GM12878 (cell line): ENCODE data around the gene MRPL27. TPM values are rescaled to one million over a fixed set of nuclear protein-coding genes. Genes with fewer than 3 reads are reported as not detected.

Experiments
- CREB1 ChIP-seq: IDR thresholded peaks from 2 replicates; pipeline ENCODE4 v1.6.1; 2012; ENCODE audit warnings: low read depth, mild to moderate bottlenecking, inconsistent platforms
- E4F1 ChIP-seq: fragments of 450-650 bp; IDR thresholded peaks from 2 replicates; pipeline ENCODE4 v1.6.1; 2018; ENCODE audit warnings: borderline replicate concordance, mild to moderate bottlenecking; ENCODE audit not compliant: partially characterized antibody
- ETV6 ChIP-seq, 2 experiments: fragments of 450-650 bp in 1 of 2; IDR thresholded peaks in 1 of 2; conservative IDR thresholded peaks in 1 of 2; 2 replicates each; pipeline ENCODE4 v1.6.1; 2014; ENCODE audit warnings: antibody characterized with exemption in 1 of 2, borderline replicate concordance in 1 of 2, low read depth in 1 of 2, mild to moderate bottlenecking in 1 of 2, moderate library complexity in 1 of 2
- FOXK2 ChIP-seq: fragments of 450-650 bp; IDR thresholded peaks from 2 replicates; pipeline ENCODE4 v1.6.1; 2017; ENCODE audit warnings: mild to moderate bottlenecking, moderate library complexity
- HDAC2 ChIP-seq: fragments of 200-600 bp; sonication (generic); IDR thresholded peaks from 2 replicates; pipeline ENCODE4 v1.6.1; 2017
- KAT2A ChIP-seq: conservative IDR thresholded peaks from 2 replicates; pipeline ENCODE4 v1.6.1; 2011; ENCODE audit warnings: low read depth, low read length; ENCODE audit not compliant: control insufficient read depth
- MAX ChIP-seq: IDR thresholded peaks from 2 replicates; pipeline ENCODE4 v1.6.1; 2012; ENCODE audit warnings: low read depth, low read length, improper control_type of control experiment
- MYC ChIP-seq: IDR thresholded peaks from 2 replicates; pipeline ENCODE4 v1.6.1; 2011; ENCODE audit warnings: mild to moderate bottlenecking, low read length, moderate library complexity, inconsistent platforms; ENCODE audit not compliant: insufficient read depth, insufficient replicate concordance, insufficient read length, severe bottlenecking
- PKNOX1 ChIP-seq: fragments of 450-650 bp; IDR thresholded peaks from 2 replicates; pipeline ENCODE4 v1.6.1; 2016; ENCODE audit warnings: mild to moderate bottlenecking
- PRDM15 ChIP-seq: fragments of 450-650 bp; formaldehyde crosslinking; IDR thresholded peaks from 2 replicates; pipeline ENCODE4 v1.4.0; 2020; ENCODE audit warnings: mild to moderate bottlenecking, moderate library complexity
- SKIL ChIP-seq: fragments of 450-650 bp; IDR thresholded peaks from 2 replicates; pipeline ENCODE4 v1.6.1; 2017; ENCODE audit warnings: mild to moderate bottlenecking, low read depth, inconsistent platforms; ENCODE audit not compliant: poor library complexity, severe bottlenecking
- SPI1 ChIP-seq: IDR thresholded peaks from 2 replicates; pipeline ENCODE4 v1.6.1; 2011; ENCODE audit warnings: low read depth, mild to moderate bottlenecking, low read length, moderate library complexity, borderline replicate concordance; ENCODE audit not compliant: insufficient read depth
- TCF12 ChIP-seq: IDR thresholded peaks from 2 replicates; pipeline ENCODE4 v1.6.1; 2011; ENCODE audit warnings: low read depth, mild to moderate bottlenecking, low read length
- TCF3 ChIP-seq: IDR thresholded peaks from 2 replicates; pipeline ENCODE4 v1.6.1; 2012; ENCODE audit warnings: low read depth, mild to moderate bottlenecking, low read length, borderline replicate concordance; ENCODE audit not compliant: insufficient read depth
- WRNIP1 ChIP-seq: IDR thresholded peaks from 2 replicates; pipeline ENCODE4 v1.6.1; 2011; ENCODE audit warnings: low read depth, low read length, improper control_type of control experiment, borderline replicate concordance
- ZSCAN29 ChIP-seq: fragments of 450-650 bp; IDR thresholded peaks from 2 replicates; pipeline ENCODE4 v1.6.1; 2017; ENCODE audit warnings: mild to moderate bottlenecking, moderate library complexity
- ZZZ3 ChIP-seq: IDR thresholded peaks from 2 replicates; pipeline ENCODE4 v1.6.1; 2011; ENCODE audit warnings: low read depth; ENCODE audit not compliant: control insufficient read depth, insufficient read length
- polyA plus RNA-seq, 11 experiments: library from polyadenylated mRNA; depleted of rRNA in 4 of 11; unstranded in 6 of 11; stranded (reverse) in 5 of 11; fragments of >200 nt; fragmentation: Nextera tagmentation in 4 of 11; fragmentation: Illumina TruSeq in 1 of 11; extraction: Ambion mirVana in 4 of 11; extraction: Trizol in 1 of 11; gene quantifications; 1 replicate in 1 of 11; 2 replicates in 10 of 11; pipeline versions ENCODE4 v1.2.1 to v1.2.3, GENCODE V29; 2011 to 2016; ENCODE audit warnings: inconsistent platforms in 2 of 11, missing spikeins in 2 of 11, low read depth in 1 of 11
- total RNA-seq, 4 experiments: library from RNA; depleted of rRNA in 3 of 4; stranded (reverse); fragments of >200 nt in 3 of 4; fragmentation: Illumina TruSeq in 1 of 4; extraction: Trizol in 1 of 4; gene quantifications; 2 replicates each; pipeline versions ENCODE4 v1.2.1 to v1.2.3, GENCODE V29; 2013 to 2021

Gene MRPL27
- total and polyA plus RNA-seq, 10 of the 15 experiments (the other 5 are each of a cell fraction or from before 2014, with no cell fraction given): 83.0 to 390 (median 131) TPM

- no peak for TF ChIP-seq E4F1
- no peak for TF ChIP-seq ZSCAN29
- no peak for TF ChIP-seq KAT2A
- no peak for TF ChIP-seq HDAC2
- no peak for TF ChIP-seq SPI1
- TF ChIP-seq CREB1: no peak
- no peak for TF ChIP-seq MYC
- no peak for TF ChIP-seq ETV6 (conservative IDR thresholded peaks at IDR 0.05 in 1 of 2, IDR thresholded peaks at IDR 0.05 in 1 of 2; ENCODE audit: borderline replicate concordance in 1 of 2, low read depth in 1 of 2)
- no peak for TF ChIP-seq PRDM15 (CRISPR knock-in tag)
- no peak for TF ChIP-seq ZZZ3
- no peak for TF ChIP-seq TCF12
- no peak; the same call in 1 of the 2 replicates for TF ChIP-seq MAX
- TF ChIP-seq SKIL: no peak
- no peak for TF ChIP-seq PKNOX1
- no peak for TF ChIP-seq FOXK2
- no peak for TF ChIP-seq WRNIP1
- no peak for TF ChIP-seq TCF3
Measured at GRCh38 chr17:50346313-50347116, 26.5 kb downstream of the MRPL27 start (continued).
